Thyroid gland (tissue), 4 donors: ENCODE data around the gene MGLL. TPM values are rescaled to one million over a fixed set of nuclear protein-coding genes. Genes with fewer than 3 reads are reported as not detected.
A peak's percentile ranks its signal among the peaks of the same experiment; 100 is the strongest.

Source experiments
- DNase-seq, 2 donors: peaks; one replicate each; pipeline ENCODE4 v3.0.0-alpha.2; 2019
- H3K27ac ChIP-seq, 3 donors: fragments of 200-600 bp; sonication (generic); 1 replicate in 2 of 3; 2 replicates in 1 of 3; pipeline ENCODE4 v1.5.1; 2016 to 2019; ENCODE audit warnings: mild to moderate bottlenecking in 1 of 3, moderate library complexity in 1 of 3
- H3K27me3 ChIP-seq: fragments of 200-600 bp; sonication (generic); one replicate; pipeline ENCODE4 v1.5.1; 2019
- H3K36me3 ChIP-seq, 2 donors: fragments of 200-600 bp; sonication (generic); one replicate each; pipeline ENCODE4 v1.5.1; 2016 to 2019
- H3K4me1 ChIP-seq, 2 donors: fragments of 200-600 bp; sonication (generic); one replicate each; pipeline ENCODE4 v1.5.1; 2017 to 2019
- H3K4me3 ChIP-seq, 3 donors: fragments of 200-600 bp; sonication (generic); replicated peaks in 1 of 3; 1 replicate in 2 of 3; 2 replicates in 1 of 3; pipeline ENCODE4 v1.5.1; 2016; ENCODE audit warnings: mild to moderate bottlenecking in 1 of 3
- H3K9me3 ChIP-seq: fragments of 200-600 bp; sonication (generic); one replicate; pipeline ENCODE4 v1.5.1; 2017
- CTCF ChIP-seq, 6 experiments: fragments of 200-600 bp in 3 of 6; fragments of 450-650 bp in 3 of 6; sonication (generic) in 3 of 6; IDR thresholded peaks; one replicate each; pipeline ENCODE4 v1.5.1; 2016 to 2019; ENCODE audit warnings: antibody characterized with exemption in 6 of 6, mild to moderate bottlenecking in 2 of 6, inconsistent platforms in 1 of 6, moderate library complexity in 1 of 6
- POLR2A ChIP-seq, 2 donors: fragments of 450-650 bp; IDR thresholded peaks; one replicate each; pipeline ENCODE4 v1.6.1; 2017; ENCODE audit warnings: antibody characterized with exemption in 2 of 2, mild to moderate bottlenecking in 2 of 2, moderate library complexity in 1 of 2
- WGBS, 2 donors: methylation state at CpG; one replicate each; pipeline ENCODE4 v1.1.5; 2017; 5-methylcytosine and 5-hydroxymethylcytosine counted together
- intact Hi-C: fragments of 100-400 bp; cut with DNase I; formaldehyde crosslinking; loops from one replicate; pipeline ENCODE4 v1.15.1; 2023
- total RNA-seq, 4 donors: library from RNA; depleted of rRNA; stranded (reverse); fragments of >200 nt; gene quantifications; one replicate each; pipeline ENCODE4 v1.2.3, GENCODE V29; 2016

The MGLL gene
- total RNA-seq, 4 donors from 2014 or later, result 12.4 to 24.7 (median 18.4) TPM

DNA sequence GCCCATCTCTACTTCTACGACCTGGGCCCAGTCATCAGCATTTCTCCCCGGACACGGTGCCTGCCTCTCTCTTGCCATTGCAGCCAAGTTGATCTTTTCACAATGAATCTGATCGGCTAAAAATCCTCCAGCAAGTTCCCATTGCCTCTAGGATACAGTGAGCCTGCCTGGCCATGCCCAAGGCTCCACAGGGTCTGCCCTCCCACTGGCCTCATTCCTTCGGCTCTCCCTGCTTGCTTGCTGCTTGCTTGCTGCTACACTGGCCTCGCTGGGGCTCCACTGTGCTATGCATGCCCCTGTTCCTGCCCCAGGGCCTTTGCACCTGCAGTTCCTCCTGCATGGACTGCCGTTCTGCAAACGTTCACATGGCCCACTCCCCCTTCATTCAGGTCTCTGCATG is 147.5 kb downstream of the MGLL start:
- intact Hi-C loops, result loop anchor here (5.0 kb wide), 1 partner anchor 77 kb away; the partner anchor contains the start of gene MCM2
- 88 to 91% methylated on average over 8 of the region's 8 CpGs for WGBS, 2 donors
- Histone ChIP-seq H3K27me3 (no peaks in the 10 kb centered on the region), H3K36me3 (no peaks in the 10 kb centered on the region), H3K27ac (no peak overlapping the region), H3K4me3 (no peak overlapping the region), H3K4me1 (peaks cover 14% of the 10 kb centered on the region in 2 donors), H3K9me3 (no peaks in the 10 kb centered on the region)
- DNase-seq, result peak in 1 of 2 donors; percentile 1
- TF ChIP-seq CTCF (IDR thresholded peaks at IDR 0.05), result no peak
- TF ChIP-seq POLR2A (IDR thresholded peaks at IDR 0.05), result no peak

- Histone ChIP-seq H3K4me3 (peak overlapping the region in 1 of 3 donors; percentile 97), H3K36me3 (no peaks in the 10 kb centered on the region), H3K4me1 (peaks cover 14% of the 10 kb centered on the region in 2 donors), H3K27me3 (no peaks in the 10 kb centered on the region), H3K27ac (no peak overlapping the region), H3K9me3 (no peaks in the 10 kb centered on the region)
- TF ChIP-seq POLR2A (IDR thresholded peaks at IDR 0.05) (no peak), CTCF (IDR thresholded peaks at IDR 0.05) (no peak)
- DNase-seq, result no peak
- intact Hi-C loops, result loop anchor here (5.0 kb wide), 1 partner anchor 77 kb away; the partner anchor contains the start of gene MCM2
- WGBS, 2 donors, result 90 to 91% methylated on average over 17 of the region's 17 CpGs
These were observed 148.1 kb downstream of the MGLL start for GRCh38 chr3:127674101-127674721.

DNA sequence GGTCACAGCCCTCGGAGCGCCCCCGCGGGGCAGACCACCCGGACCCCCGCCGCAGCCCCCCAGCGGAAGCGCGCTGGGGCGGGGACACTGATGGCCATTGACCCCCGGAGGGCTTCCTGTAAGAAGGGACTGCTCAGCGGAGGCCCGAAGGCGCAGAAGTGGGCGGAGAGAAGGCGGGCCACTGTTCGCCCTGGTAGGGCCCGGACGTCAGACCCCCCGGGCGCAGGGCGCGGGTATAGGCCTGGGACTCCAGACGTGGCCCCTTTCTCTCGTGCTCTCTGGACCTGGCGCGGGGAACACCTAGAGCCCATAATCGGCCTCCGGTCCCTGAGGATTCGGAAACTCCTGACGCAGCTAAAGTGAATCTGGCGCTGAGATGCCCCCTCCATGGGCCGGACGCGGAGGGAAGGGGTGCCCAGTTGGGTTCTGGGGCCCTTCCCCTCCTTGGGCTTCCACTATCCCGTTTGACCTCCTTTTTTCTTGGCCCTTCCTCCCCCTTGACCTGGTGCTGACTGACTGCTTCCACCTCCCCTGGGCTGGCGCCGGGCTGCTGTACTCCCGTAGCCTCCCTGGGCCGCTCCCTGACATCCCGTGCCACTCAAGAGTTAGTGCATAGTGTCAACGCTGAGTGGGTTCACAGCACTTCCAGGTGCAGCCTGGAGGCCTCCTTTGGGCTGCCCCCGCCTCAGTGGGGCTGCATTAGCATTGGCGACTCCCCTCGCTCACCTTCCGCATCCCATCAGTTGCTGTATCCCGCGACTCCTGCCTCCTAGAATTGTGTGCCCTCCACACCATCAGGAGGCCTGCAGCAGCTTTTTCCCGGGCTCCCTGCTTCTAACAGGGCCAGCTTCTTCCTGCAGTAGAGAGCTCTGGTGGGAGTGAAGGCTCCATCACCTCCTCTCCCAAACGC is 148.9 kb downstream of the MGLL start:
- peaks cover 14% of the 10 kb centered on the region in 2 donors for H3K4me1 ChIP-seq

GRCh38 chr3:127672429-127673190 is 149.7 kb downstream of the MGLL start, which contains the start of gene ABTB1:
Gene ABTB1 (plus strand): TSS chr3:127672952. CDS start chr3:127673026, 74 bp downstream.
- 0% methylated on average over 4 of the region's 102 CpGs; no CpG with 5 or more reads in 1 of the 2 donors for WGBS, 2 donors
- peak within 1 kb of the TSS; percentile 78 to 80 (median 80) for H3K27ac ChIP-seq
- TF ChIP-seq CTCF (IDR thresholded peaks at IDR 0.05) (no peak), POLR2A (IDR thresholded peaks at IDR 0.05) (peak in 1 of 2 donors; percentile 63)
- no peaks in the 10 kb centered on the region for H3K27me3 ChIP-seq
- peak; percentile 79 to 81 for DNase-seq
- peaks cover 14% of the 10 kb centered on the region in 2 donors for H3K4me1 ChIP-seq
- intact Hi-C loops, result loop anchor here (5.0 kb wide), 1 partner anchor 75 kb away; the partner anchor contains the start of gene MCM2
- H3K4me3 ChIP-seq, result peak within 1 kb of the TSS; percentile 93 to 97 (median 95)
- no peaks in the 10 kb centered on the region for H3K36me3 ChIP-seq
- no peaks in the 10 kb centered on the region for H3K9me3 ChIP-seq

More for the DNA sequence above, 148.9 kb downstream of the MGLL start:
- Histone ChIP-seq H3K9me3 (no peaks in the 10 kb centered on the region), H3K36me3 (no peaks in the 10 kb centered on the region), H3K4me3 (peak overlapping the region; percentile 93 to 97 (median 95)), H3K27me3 (no peaks in the 10 kb centered on the region), H3K27ac (peak overlapping the region; percentile 60 to 80 (median 69))
- 21 to 62% methylated on average over 15 to 40 of the region's 51 CpGs for WGBS, 2 donors
- DNase-seq, result peak; percentile 45 to 49
- TF ChIP-seq POLR2A (IDR thresholded peaks at IDR 0.05) (no peak), CTCF (IDR thresholded peaks at IDR 0.05) (no peak)
- intact Hi-C loops, result loop anchor here (5.0 kb wide), 1 partner anchor 76 kb away; the partner anchor contains the start of gene MCM2
